Measurements from ENCODE around the gene TOM1L2.

TOM1L2 gene

GRCh38 chr17:17806611-17807274, 165.5 kb downstream of the TOM1L2 start:
- no peak for DNase-seq (ENCODE audit: low spot score)

DNA sequence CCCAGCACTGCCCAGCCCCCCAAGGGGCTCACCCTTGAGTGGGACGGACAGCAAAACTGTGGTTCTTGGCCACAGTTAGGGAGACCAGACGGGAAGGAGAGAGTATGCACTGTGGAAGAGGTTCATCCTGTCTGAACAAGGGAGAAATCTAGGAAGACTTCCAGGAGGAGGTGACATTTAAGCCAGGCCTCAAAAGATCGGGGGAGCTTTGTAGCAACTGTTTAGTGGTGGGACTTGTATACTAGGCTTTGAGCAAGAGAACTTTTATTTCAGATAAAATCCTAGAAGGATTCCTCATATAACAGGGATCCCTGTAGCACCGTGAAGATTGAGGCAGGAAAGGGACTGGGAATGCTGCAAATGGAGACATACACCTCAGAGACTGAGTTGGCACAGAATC, 166.2 kb downstream of the TOM1L2 start:
- DNase-seq (ENCODE audit: low spot score) = no peak

DNA sequence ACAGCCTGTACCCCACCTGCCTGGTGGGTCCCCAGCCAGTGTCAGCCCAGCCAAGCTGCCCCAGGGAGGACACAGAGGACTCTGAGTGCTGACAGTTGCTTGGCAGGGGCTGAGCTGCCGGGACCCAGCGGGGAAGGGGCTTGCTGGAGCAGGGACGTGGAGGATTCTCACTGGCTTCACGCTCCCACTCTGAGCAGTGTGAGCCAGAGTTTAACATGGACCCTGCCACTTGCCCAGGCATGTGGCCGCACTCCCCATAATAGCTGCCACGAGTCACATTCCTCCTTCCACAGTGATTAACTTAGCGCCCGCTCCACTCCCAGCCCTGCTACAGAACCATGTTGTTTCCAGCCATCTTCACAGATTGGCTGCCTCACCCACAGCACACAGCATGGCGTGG, 166.6 kb downstream of the TOM1L2 start:
- no peak for DNase-seq (ENCODE audit: low spot score)

DNA sequence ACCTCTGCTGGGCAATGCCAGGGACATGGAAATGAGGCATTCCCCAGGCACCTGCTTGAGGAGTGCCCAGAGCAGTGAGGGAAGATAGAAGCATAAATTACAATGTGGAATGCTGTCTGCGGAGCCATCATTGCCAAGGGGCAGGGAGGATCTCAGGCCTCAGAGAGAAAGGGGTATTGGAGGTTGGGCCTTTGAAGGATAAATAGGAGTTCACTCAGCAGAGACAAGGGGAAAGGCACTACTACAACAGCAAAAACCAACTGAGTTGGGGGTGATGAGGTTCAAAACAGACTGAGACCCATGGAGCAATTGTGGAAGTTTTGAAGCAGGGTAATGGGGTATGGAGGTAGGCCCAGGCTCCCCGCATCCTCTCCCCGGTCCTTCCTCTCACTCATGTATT, 168.2 kb downstream of the TOM1L2 start:
- DNase-seq (ENCODE audit: low spot score) = no peak

- DNase-seq (ENCODE audit: low spot score) = no peak
Measured at GRCh38 chr17:17801800-17802481, 170.3 kb downstream of the TOM1L2 start.

- no peak for DNase-seq (ENCODE audit: low spot score)
Measured at GRCh38 chr17:17800504-17801021, 171.6 kb downstream of the TOM1L2 start.

DNA sequence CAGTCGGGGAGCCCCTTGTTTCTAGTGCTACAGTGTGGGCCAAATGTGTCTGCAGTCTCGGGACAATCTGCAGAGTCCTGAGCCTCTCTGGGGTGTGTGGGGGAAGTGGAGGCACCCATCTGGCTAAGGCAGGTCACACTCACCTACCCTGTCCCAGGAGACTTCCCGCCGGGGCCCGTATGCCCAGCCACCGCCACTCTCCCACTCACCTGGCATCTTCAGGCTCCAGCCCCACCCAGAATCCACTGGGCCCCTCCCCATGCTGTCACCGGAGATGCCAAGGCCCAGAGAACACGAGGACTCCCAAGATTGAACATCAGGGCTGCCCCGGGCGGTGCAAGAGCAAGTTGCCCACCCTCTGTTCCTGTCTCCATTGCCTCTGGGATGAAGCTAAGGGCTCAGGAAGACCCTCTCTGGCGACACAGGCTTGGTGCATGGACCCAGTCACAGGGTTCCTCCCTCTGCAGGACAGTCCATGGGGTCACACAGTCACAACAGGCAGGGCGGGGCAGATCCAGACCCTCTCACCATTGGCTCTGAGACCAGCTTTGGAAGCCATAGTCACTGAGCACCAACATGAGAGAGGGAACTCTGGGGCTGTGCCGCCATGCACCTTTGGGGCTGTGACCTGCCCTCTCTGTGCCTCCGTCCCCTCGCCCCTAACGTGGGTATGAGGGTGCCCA, 173.5 kb downstream of the TOM1L2 start:
- DNase-seq (ENCODE audit: low spot score) = no peak

DNA sequence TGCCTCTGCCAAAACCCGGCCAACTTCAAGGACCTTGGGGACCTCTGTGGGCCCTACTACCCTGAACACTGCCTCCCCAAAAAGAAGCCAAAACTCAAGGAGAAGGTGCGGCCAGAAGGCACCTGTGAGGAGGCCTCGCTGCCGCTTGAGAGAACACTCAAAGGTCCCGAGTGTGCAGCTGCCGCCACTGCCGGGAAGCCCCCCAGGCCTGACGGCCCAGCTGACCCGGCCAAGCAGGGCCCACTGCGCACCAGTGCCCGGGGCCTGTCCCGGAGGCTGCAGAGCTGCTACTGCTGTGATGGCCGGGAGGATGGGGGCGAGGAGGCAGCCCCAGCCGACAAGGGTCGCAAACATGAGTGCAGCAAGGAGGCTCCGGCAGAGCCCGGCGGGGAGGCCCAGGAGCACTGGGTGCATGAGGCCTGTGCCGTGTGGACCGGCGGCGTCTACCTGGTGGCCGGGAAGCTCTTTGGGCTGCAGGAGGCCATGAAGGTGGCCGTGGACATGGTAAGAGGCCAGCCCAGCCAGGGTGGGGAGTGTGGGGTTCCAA, 174.1 kb downstream of the TOM1L2 start:
- DNase-seq (ENCODE audit: low spot score) = no peak

DNA sequence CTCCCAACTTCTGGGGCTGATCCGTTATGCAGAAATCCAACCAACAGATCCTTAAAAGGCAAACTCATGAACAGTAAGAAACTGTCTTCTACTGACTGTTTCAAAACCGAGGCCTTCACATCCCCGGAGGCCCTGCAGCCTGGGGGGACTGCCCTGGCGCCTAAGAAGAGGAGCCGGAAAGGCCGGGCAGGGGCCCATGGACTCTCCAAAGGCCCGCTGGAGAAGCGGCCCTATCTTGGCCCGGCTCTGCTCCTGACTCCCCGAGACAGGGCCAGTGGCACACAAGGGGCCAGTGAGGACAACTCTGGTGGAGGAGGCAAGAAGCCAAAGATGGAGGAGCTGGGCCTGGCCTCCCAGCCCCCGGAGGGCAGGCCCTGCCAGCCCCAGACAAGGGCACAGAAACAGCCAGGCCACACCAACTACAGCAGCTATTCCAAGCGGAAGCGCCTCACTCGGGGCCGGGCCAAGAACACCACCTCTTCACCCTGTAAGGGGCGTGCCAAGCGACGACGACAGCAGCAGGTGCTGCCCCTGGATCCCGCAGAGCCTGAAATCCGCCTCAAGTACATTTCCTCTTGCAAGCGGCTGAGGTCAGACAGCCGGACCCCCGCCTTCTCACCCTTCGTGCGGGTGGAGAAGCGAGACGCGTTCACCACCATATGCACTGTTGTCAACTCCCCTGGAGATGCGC, 174.9 kb downstream of the TOM1L2 start:
- DNase-seq (ENCODE audit: low spot score) = no peak

GRCh38 chr17:17796787-17797061, 175.5 kb downstream of the TOM1L2 start:
- no peak for DNase-seq (ENCODE audit: low spot score)

DNA sequence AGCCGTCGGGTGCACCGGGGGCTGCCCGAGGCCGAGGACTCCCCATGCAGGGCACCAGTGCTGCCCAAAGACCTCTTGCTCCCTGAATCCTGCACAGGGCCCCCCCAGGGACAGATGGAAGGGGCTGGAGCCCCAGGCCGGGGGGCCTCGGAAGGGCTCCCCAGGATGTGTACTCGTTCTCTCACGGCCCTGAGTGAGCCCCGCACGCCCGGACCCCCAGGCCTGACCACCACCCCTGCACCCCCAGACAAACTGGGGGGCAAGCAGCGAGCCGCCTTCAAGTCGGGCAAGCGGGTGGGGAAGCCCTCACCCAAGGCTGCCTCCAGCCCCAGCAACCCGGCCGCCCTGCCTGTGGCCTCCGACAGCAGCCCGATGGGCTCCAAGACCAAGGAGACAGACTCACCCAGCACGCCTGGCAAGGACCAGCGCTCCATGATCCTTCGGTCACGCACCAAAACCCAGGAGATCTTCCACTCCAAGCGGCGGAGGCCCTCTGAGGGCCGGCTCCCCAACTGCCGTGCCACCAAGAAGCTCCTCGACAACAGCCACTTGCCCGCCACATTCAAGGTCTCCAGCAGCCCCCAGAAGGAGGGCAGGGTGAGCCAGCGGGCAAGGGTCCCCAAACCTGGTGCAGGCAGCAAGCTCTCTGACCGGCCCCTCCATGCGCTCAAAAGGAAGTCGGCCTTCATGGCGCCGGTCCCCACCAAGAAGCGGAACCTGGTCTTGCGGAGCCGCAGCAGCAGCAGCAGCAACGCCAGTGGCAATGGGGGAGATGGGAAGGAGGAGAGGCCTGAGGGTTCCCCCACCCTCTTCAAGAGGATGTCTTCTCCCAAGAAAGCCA, 176.0 kb downstream of the TOM1L2 start:
- DNase-seq (ENCODE audit: low spot score) = no peak

DNA sequence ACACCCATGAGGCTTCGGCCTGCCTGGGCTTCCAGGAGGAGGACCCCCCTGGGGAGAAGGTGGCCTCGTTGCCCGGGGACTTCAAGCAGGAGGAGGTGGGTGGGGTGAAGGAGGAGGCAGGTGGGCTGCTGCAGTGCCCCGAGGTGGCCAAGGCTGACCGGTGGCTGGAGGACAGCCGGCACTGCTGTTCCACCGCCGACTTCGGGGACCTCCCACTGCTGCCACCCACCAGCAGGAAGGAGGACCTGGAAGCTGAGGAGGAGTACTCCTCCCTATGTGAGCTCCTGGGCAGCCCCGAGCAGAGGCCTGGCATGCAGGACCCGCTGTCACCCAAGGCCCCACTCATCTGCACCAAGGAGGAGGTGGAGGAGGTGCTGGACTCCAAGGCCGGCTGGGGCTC, 176.9 kb downstream of the TOM1L2 start:
- DNase-seq (ENCODE audit: low spot score) = no peak

GRCh38 chr17:17794382-17794781, 177.8 kb downstream of the TOM1L2 start:
- no peak for DNase-seq (ENCODE audit: low spot score)

Measured in GM03348 (cell line).